IMR-90 (cell line): ENCODE results near the gene PACS1. TPM values are rescaled to one million over a fixed set of nuclear protein-coding genes. Genes with fewer than 3 reads are reported as not detected.

Experiments used
- ATAC-seq: fragments of 200-7000 bp; cut with Tn5 transposase; 2 replicates; pipeline ENCODE4 v1.9.1; 2020; ENCODE audit warnings: low read depth, mild to moderate bottlenecking, moderate library complexity
- BruUV-seq: library from RNA; stranded (reverse); fragments of 400-500 nt; replicated peaks from 2 replicates; lab custom pipeline; 2021; lab: Mats Ljungman, UMichigan
- CTCF ChIA-PET: fragments of 300-600 bp; formaldehyde crosslinking; extraction: SDS; loops from one replicate; lab custom pipeline; 2021; ENCODE audit warnings: antibody characterized with exemption; lab: Yijun Ruan, JAX
- POLR2A ChIA-PET: fragments of 300-600 bp; sonication (Branson Sonifier 250); formaldehyde crosslinking; loops from one replicate; lab custom pipeline; 2022; ENCODE audit warnings: antibody characterized with exemption; ENCODE audit not compliant: unreplicated experiment; lab: Charles Lee
- DNase-seq: peaks from one replicate; pipeline ENCODE4 v3.0.0; 2013
- H2AFZ ChIP-seq: replicated peaks from 2 replicates; pipeline ENCODE3; 2013; ENCODE audit warnings: low read length, mild to moderate bottlenecking; ENCODE audit not compliant: poor library complexity
- H2AK5ac ChIP-seq: 2 replicates; pipeline ENCODE4 v1.6.1; 2013; ENCODE audit warnings: low read depth, low read length, inconsistent platforms
- H2AK9ac ChIP-seq: replicated peaks from 2 replicates; pipeline ENCODE3; 2013; ENCODE audit warnings: mild to moderate bottlenecking, low read depth, low read length, moderate library complexity; ENCODE audit not compliant: poor library complexity
- H2BK120ac ChIP-seq: 2 replicates; pipeline ENCODE4 v1.6.1; 2013; ENCODE audit warnings: low read depth, low read length, inconsistent platforms
- H2BK15ac ChIP-seq: 3 replicates; pipeline ENCODE4 v1.6.1; 2013; ENCODE audit warnings: low read depth, low read length, inconsistent platforms
- H2BK20ac ChIP-seq: 2 replicates; pipeline ENCODE4 v1.6.1; 2013; ENCODE audit warnings: low read depth, mild to moderate bottlenecking, inconsistent platforms, low read length, moderate library complexity
- H2BK5ac ChIP-seq: 2 replicates; pipeline ENCODE4 v1.6.1; 2013; ENCODE audit warnings: mild to moderate bottlenecking, low read depth, low read length, inconsistent platforms; ENCODE audit not compliant: poor library complexity, severe bottlenecking
- H3K14ac ChIP-seq: replicated peaks from 2 replicates; pipeline ENCODE4 v1.6.1; 2013; ENCODE audit warnings: low read depth, low read length, inconsistent platforms
- H3K18ac ChIP-seq: 2 replicates; pipeline ENCODE4 v1.6.1; 2013; ENCODE audit warnings: low read depth, low read length, control low read depth
- H3K23ac ChIP-seq: 2 replicates; pipeline ENCODE4 v1.6.1; 2013; ENCODE audit warnings: low read depth, low read length, inconsistent platforms
- H3K27ac ChIP-seq: 2 replicates; pipeline ENCODE4 v1.5.1; 2013; ENCODE audit warnings: mild to moderate bottlenecking, control low read depth, low read length; ENCODE audit not compliant: insufficient read depth
- H3K27me3 ChIP-seq: 2 replicates; pipeline ENCODE4 v1.6.1; 2013; ENCODE audit warnings: low read length; ENCODE audit not compliant: control insufficient read depth, insufficient read depth
- H3K36me3 ChIP-seq: 2 replicates; pipeline ENCODE4 v1.6.1; 2013; ENCODE audit warnings: low read length, mixed read lengths; ENCODE audit not compliant: control insufficient read depth, insufficient read depth
- H3K4ac ChIP-seq: 2 replicates; pipeline ENCODE4 v1.6.1; 2013; ENCODE audit warnings: low read depth, low read length, inconsistent platforms
- H3K4me1 ChIP-seq: 2 replicates; pipeline ENCODE4 v1.6.1; 2013; ENCODE audit warnings: low read length, mixed read lengths; ENCODE audit not compliant: control insufficient read depth, insufficient read depth
- H3K4me2 ChIP-seq: 2 replicates; pipeline ENCODE4 v1.6.1; 2013; ENCODE audit warnings: low read depth, mild to moderate bottlenecking, control low read depth, low read length, moderate library complexity
- H3K4me3 ChIP-seq: 2 replicates; pipeline ENCODE4 v1.5.1; 2013; ENCODE audit warnings: low read depth, mild to moderate bottlenecking, control low read depth, low read length, moderate library complexity; ENCODE audit not compliant: insufficient read depth
- H3K56ac ChIP-seq: 2 replicates; pipeline ENCODE4 v1.6.1; 2013; ENCODE audit warnings: low read length, inconsistent platforms; ENCODE audit not compliant: insufficient read depth; ENCODE audit errors: extremely low read depth
- H3K79me1 ChIP-seq, 2 experiments: 2 replicates each; pipeline ENCODE4 v1.6.1; 2013; ENCODE audit warnings: low read length in 2 of 2, inconsistent platforms in 1 of 2, low read depth in 1 of 2
- H3K9ac ChIP-seq: 2 replicates; pipeline ENCODE4 v1.6.1; 2013; ENCODE audit warnings: low read depth, low read length, control low read depth
- H3K9me1 ChIP-seq: 2 replicates; pipeline ENCODE4 v1.6.1; 2013; ENCODE audit warnings: low read length, inconsistent platforms; ENCODE audit not compliant: insufficient read depth
- H3K9me3 ChIP-seq: 2 replicates; pipeline ENCODE4 v1.6.1; 2013; ENCODE audit warnings: low read length; ENCODE audit not compliant: control insufficient read depth, insufficient read depth
- H4K20me1 ChIP-seq: 2 replicates; pipeline ENCODE4 v1.6.1; 2013; ENCODE audit warnings: low read length, inconsistent platforms; ENCODE audit not compliant: insufficient read depth
- H4K5ac ChIP-seq: 2 replicates; pipeline ENCODE4 v1.6.1; 2013; ENCODE audit warnings: mild to moderate bottlenecking, low read depth, low read length, control low read depth
- H4K8ac ChIP-seq, 2 experiments: 2 replicates each; pipeline ENCODE4 v1.6.1; 2013; ENCODE audit warnings: low read depth in 2 of 2, low read length in 2 of 2, control low read depth in 1 of 2, inconsistent platforms in 1 of 2
- H4K91ac ChIP-seq: 2 replicates; pipeline ENCODE4 v1.6.1; 2013; ENCODE audit warnings: low read depth, low read length, inconsistent platforms; ENCODE audit not compliant: insufficient read depth
- BHLHE40 ChIP-seq: fragments of 150-350 bp; IDR thresholded peaks from 2 replicates; pipeline ENCODE4 v1.6.1; 2016; ENCODE audit warnings: mild to moderate bottlenecking, low read depth, low read length
- CEBPB ChIP-seq: IDR thresholded peaks from 2 replicates; pipeline ENCODE4 v1.6.1; 2012; ENCODE audit warnings: low read depth, low read length, improper control_type of control experiment
- CHD1 ChIP-seq: IDR thresholded peaks from 2 replicates; pipeline ENCODE4 v1.6.1; 2012; ENCODE audit warnings: low read depth, low read length, improper control_type of control experiment
- FOS ChIP-seq: fragments of 150-350 bp; IDR thresholded peaks from 2 replicates; pipeline ENCODE4 v1.6.1; 2016; ENCODE audit warnings: low read depth, low read length
- MAFK ChIP-seq: IDR thresholded peaks from 2 replicates; pipeline ENCODE4 v1.6.1; 2012; ENCODE audit warnings: low read depth, low read length, improper control_type of control experiment
- MAZ ChIP-seq: IDR thresholded peaks from 2 replicates; pipeline ENCODE4 v1.6.1; 2012; ENCODE audit warnings: low read depth, mild to moderate bottlenecking, low read length, improper control_type of control experiment, moderate library complexity, borderline replicate concordance
- MXI1 ChIP-seq: IDR thresholded peaks from 2 replicates; pipeline ENCODE4 v1.6.1; 2012; ENCODE audit warnings: low read depth, mild to moderate bottlenecking, low read length, moderate library complexity, borderline replicate concordance
- NFE2L2 ChIP-seq: fragments of 150-350 bp; IDR thresholded peaks from 2 replicates; pipeline ENCODE4 v1.6.1; 2016; ENCODE audit warnings: low read depth, mild to moderate bottlenecking, low read length
- POLR2A ChIP-seq: IDR thresholded peaks from 2 replicates; pipeline ENCODE4 v1.6.1; 2012; ENCODE audit warnings: mild to moderate bottlenecking, low read depth, low read length
- RAD21 ChIP-seq: IDR thresholded peaks from 2 replicates; pipeline ENCODE4 v1.6.1; 2012; ENCODE audit warnings: low read length, improper control_type of control experiment
- RCOR1 ChIP-seq: IDR thresholded peaks from 2 replicates; pipeline ENCODE4 v1.6.1; 2012; ENCODE audit warnings: mild to moderate bottlenecking, low read length, improper control_type of control experiment; ENCODE audit not compliant: insufficient replicate concordance
- RFX5 ChIP-seq: IDR thresholded peaks from 2 replicates; pipeline ENCODE4 v1.8.0; 2012; ENCODE audit warnings: low read depth, mild to moderate bottlenecking, low read length, moderate library complexity
- SMC3 ChIP-seq: fragments of 150-350 bp; IDR thresholded peaks from 2 replicates; pipeline ENCODE4 v1.6.1; 2016; ENCODE audit warnings: low read depth, mild to moderate bottlenecking, antibody characterized with exemption, low read length, moderate library complexity
- whole genome bisulfite sequencing, 2 experiments: methylation state at CpG; one replicate each; pipeline versions ENCODE4 v1.1.5 to v1.1.7; 2013; ENCODE audit warnings: missing lambda C conversion rate in 2 of 2; ENCODE audit not compliant: insufficient read length in 1 of 2; ENCODE audit errors: extremely low coverage in 2 of 2; 5-methylcytosine and 5-hydroxymethylcytosine counted together
- dilution Hi-C: fragments of 300-500 bp; cut with HindIII; formaldehyde crosslinking; loops from one replicate; pipeline ENCODE4 v1.14.3; 2018; ENCODE audit warnings: low sequenced_read_pairs; ENCODE audit not compliant: unreplicated experiment
- in situ Hi-C: fragments of 300-500 bp; cut with MboI; formaldehyde crosslinking; loops from 3 replicates; pipeline ENCODE4 v1.14.3; 2019; ENCODE audit warnings: low sequenced_read_pairs, inconsistent platforms, mixed read lengths
- intact Hi-C: fragments of 100-400 bp; cut with micrococcal nuclease; formaldehyde crosslinking; loops from 2 replicates; pipeline ENCODE4 v1.10.0; 2022
- polyA plus RNA-seq, 3 experiments: library from polyadenylated mRNA; depleted of rRNA; stranded (reverse); fragments of >200 nt; gene quantifications; 2 replicates each; pipeline ENCODE4 v1.2.3, GENCODE V29; 2012; ENCODE audit warnings: low replicate concordance in 1 of 3
- total RNA-seq: library from RNA; depleted of rRNA; stranded (reverse); fragments of >200 nt; gene quantifications from 2 replicates; pipeline ENCODE4 v1.2.3, GENCODE V29; 2012
- TF ChIP-seq, protein P1 (sequence below): fragments of 150-350 bp; IDR thresholded peaks from 2 replicates; pipeline ENCODE4 v1.6.1; 2016; ENCODE audit warnings: low read depth, mild to moderate bottlenecking, low read length, moderate library complexity, borderline replicate concordance
- TF ChIP-seq, protein P2 (sequence below): conservative IDR thresholded peaks from 2 replicates; pipeline ENCODE4 v1.5.1; 2012; ENCODE audit warnings: mild to moderate bottlenecking, low read depth, low read length, improper control_type of control experiment
- TF ChIP-seq, protein P3 (sequence below): fragments of 150-350 bp; IDR thresholded peaks from 2 replicates; pipeline ENCODE4 v1.6.1; 2017; ENCODE audit warnings: mild to moderate bottlenecking, antibody characterized with exemption, low read length, low read depth

PACS1 gene
- total and polyA plus RNA-seq, 2 of the 4 experiments (the other 2 are of a cell fraction) = 7.3 to 32.0 TPM

GRCh38 chr11:66220566-66220935 is 150.5 kb downstream of the PACS1 start:
- intact Hi-C loops = no loop called here
- no peak overlapping the region for H3K4me2 ChIP-seq
- POLR2A ChIA-PET = no interaction called here
- H2BK120ac ChIP-seq = no peak overlapping the region
- H3K4me3 ChIP-seq = no peak overlapping the region
- ATAC-seq (no peak), DNase-seq (no peak)
- peaks cover 7% of the 10 kb centered on the region for H4K20me1 ChIP-seq
- no peak overlapping the region for H3K14ac ChIP-seq
- TF ChIP-seq BHLHE40 (no peak), MAZ (no peak), FOS (no peak), RAD21 (no peak), NFE2L2 (no peak), MXI1 (no peak), CEBPB (no peak), RFX5 (no peak), MAFK (no peak), RCOR1 (no peak), POLR2A (no peak), SMC3 (no peak), CHD1 (no peak)
- TF ChIP-seq, protein P1, sequence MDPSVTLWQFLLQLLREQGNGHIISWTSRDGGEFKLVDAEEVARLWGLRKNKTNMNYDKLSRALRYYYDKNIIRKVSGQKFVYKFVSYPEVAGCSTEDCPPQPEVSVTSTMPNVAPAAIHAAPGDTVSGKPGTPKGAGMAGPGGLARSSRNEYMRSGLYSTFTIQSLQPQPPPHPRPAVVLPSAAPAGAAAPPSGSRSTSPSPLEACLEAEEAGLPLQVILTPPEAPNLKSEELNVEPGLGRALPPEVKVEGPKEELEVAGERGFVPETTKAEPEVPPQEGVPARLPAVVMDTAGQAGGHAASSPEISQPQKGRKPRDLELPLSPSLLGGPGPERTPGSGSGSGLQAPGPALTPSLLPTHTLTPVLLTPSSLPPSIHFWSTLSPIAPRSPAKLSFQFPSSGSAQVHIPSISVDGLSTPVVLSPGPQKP = no peak
- TF ChIP-seq, protein P2, sequence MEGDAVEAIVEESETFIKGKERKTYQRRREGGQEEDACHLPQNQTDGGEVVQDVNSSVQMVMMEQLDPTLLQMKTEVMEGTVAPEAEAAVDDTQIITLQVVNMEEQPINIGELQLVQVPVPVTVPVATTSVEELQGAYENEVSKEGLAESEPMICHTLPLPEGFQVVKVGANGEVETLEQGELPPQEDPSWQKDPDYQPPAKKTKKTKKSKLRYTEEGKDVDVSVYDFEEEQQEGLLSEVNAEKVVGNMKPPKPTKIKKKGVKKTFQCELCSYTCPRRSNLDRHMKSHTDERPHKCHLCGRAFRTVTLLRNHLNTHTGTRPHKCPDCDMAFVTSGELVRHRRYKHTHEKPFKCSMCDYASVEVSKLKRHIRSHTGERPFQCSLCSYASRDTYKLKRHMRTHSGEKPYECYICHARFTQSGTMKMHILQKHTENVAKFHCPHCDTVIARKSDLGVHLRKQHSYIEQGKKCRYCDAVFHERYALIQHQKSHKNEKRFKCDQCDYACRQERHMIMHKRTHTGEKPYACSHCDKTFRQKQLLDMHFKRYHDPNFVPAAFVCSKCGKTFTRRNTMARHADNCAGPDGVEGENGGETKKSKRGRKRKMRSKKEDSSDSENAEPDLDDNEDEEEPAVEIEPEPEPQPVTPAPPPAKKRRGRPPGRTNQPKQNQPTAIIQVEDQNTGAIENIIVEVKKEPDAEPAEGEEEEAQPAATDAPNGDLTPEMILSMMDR = no peak
- TF ChIP-seq, protein P3, sequence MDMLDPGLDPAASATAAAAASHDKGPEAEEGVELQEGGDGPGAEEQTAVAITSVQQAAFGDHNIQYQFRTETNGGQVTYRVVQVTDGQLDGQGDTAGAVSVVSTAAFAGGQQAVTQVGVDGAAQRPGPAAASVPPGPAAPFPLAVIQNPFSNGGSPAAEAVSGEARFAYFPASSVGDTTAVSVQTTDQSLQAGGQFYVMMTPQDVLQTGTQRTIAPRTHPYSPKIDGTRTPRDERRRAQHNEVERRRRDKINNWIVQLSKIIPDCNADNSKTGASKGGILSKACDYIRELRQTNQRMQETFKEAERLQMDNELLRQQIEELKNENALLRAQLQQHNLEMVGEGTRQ = no peak
- H2BK20ac ChIP-seq = no peak overlapping the region
- no peak overlapping the region for H2BK15ac ChIP-seq
- in situ Hi-C loops = no loop called here
- H3K9me1 ChIP-seq = peaks cover 3% of the 10 kb centered on the region; the same call in 1 of the 2 replicates
- CTCF ChIA-PET = no interaction called here
- H3K23ac ChIP-seq = no peak overlapping the region
- H2AK9ac ChIP-seq = no peak overlapping the region
- no peak overlapping the region for H3K9ac ChIP-seq
- no peak overlapping the region for H3K27ac ChIP-seq
- WGBS, 2 experiments = 100% methylated on average over 1 of the region's 6 CpGs; no CpG with 5 or more reads in 1 of the 2 experiments
- H3K18ac ChIP-seq = no peak overlapping the region
- no peak overlapping the region for H3K56ac ChIP-seq
- no peak overlapping the region for H4K91ac ChIP-seq
- no peak overlapping the region for H4K8ac ChIP-seq
- H3K36me3 ChIP-seq = peaks cover 56% of the 10 kb centered on the region
- no peaks in the 10 kb centered on the region for H3K4me1 ChIP-seq
- H3K27me3 ChIP-seq = no peaks in the 10 kb centered on the region
- H3K4ac ChIP-seq = no peak overlapping the region
- no peak overlapping the region for H2BK5ac ChIP-seq
- H4K5ac ChIP-seq = no peak overlapping the region
- H3K79me1 ChIP-seq = peaks cover 0 to 5% of the 10 kb centered on the region in 2 experiments; a peak in 1 of 4 replicates
- dilution Hi-C loops = no loop called here
- no peak overlapping the region for H2AK5ac ChIP-seq
- H3K9me3 ChIP-seq = no peaks in the 10 kb centered on the region
- H2AFZ ChIP-seq = no peak overlapping the region
- no TSS peak for BruUV-seq
